ENCODE data around the gene PPT2. TPM values are rescaled to one million over a fixed set of nuclear protein-coding genes. Genes with fewer than 3 reads are reported as not detected.

Gene PPT2
- total RNA-seq, 6 experiments from 2014 or later: 6.4 to 16.0 (median 8.9) TPM

DNA sequence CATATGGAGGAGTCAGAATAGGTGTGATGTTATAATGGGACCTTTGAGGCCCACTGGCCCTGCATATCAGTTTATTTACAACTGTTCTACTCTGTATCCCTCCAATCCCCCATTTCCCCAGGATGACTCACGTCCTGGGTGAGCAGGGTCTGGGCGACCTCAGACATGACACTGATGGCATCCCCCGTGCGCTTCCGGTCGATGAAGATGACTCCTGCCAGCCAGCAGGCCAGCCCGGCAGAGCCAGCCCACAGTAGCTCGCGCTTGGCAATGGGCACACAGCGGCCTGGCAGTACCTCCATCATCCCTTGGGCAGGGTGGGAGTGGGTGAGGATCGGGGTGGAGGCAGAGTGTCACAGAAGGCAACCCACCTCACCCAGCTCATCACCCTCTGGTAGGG, 16.4 kb downstream of the PPT2 start:
- WGBS (ENCODE audit: insufficient coverage, low coverage, low lambda C conversion rate, missing lambda C conversion rate): 91% methylated on average over 11 of the region's 11 CpGs
- DNase-seq (no peak), ATAC-seq (no peak)
- intact Hi-C loops (cut with DNase I): no loop called here
- no peak for TF ChIP-seq POLR2A (IDR thresholded peaks at IDR 0.05)
- TF ChIP-seq, protein P1, sequence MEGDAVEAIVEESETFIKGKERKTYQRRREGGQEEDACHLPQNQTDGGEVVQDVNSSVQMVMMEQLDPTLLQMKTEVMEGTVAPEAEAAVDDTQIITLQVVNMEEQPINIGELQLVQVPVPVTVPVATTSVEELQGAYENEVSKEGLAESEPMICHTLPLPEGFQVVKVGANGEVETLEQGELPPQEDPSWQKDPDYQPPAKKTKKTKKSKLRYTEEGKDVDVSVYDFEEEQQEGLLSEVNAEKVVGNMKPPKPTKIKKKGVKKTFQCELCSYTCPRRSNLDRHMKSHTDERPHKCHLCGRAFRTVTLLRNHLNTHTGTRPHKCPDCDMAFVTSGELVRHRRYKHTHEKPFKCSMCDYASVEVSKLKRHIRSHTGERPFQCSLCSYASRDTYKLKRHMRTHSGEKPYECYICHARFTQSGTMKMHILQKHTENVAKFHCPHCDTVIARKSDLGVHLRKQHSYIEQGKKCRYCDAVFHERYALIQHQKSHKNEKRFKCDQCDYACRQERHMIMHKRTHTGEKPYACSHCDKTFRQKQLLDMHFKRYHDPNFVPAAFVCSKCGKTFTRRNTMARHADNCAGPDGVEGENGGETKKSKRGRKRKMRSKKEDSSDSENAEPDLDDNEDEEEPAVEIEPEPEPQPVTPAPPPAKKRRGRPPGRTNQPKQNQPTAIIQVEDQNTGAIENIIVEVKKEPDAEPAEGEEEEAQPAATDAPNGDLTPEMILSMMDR (IDR thresholded peaks at IDR 0.05): no peak
- Histone ChIP-seq H3K4me3 (no peak overlapping the region), H3K27me3 (no peaks in the 10 kb centered on the region), H3K36me3 (peaks cover 0 to 25% (median 10%) of the 10 kb centered on the region in 4 donors), H3K27ac (no peak overlapping the region), H3K4me1 (peaks cover 0 to 10% (median 4%) of the 10 kb centered on the region in 4 donors), H3K9me3 (no peaks in the 10 kb centered on the region)

- Histone ChIP-seq H3K27me3 (no peaks in the 10 kb centered on the region), H3K36me3 (peaks cover 0 to 25% (median 10%) of the 10 kb centered on the region in 4 donors), H3K4me3 (no peak overlapping the region), H3K27ac (no peak overlapping the region), H3K9me3 (no peaks in the 10 kb centered on the region), H3K4me1 (peaks cover 0 to 12% (median 5%) of the 10 kb centered on the region in 4 donors)
- no peak for TF ChIP-seq POLR2A (IDR thresholded peaks at IDR 0.05)
- TF ChIP-seq, protein P1 (IDR thresholded peaks at IDR 0.05): no peak
- DNase-seq (no peak), ATAC-seq (no peak)
- intact Hi-C loops (cut with DNase I): no loop called here
- whole genome bisulfite sequencing (ENCODE audit: insufficient coverage, low coverage, low lambda C conversion rate, missing lambda C conversion rate): 96% methylated on average over 6 of the region's 6 CpGs
Measured at GRCh38 chr6:32171234-32171633, 17.3 kb downstream of the PPT2 start.

- Histone ChIP-seq H3K27me3 (no peaks in the 10 kb centered on the region), H3K27ac (no peak overlapping the region), H3K36me3 (peaks cover 0 to 21% (median 6%) of the 10 kb centered on the region in 4 donors), H3K4me3 (no peak overlapping the region), H3K4me1 (peaks cover 0 to 22% (median 9%) of the 10 kb centered on the region in 4 donors), H3K9me3 (no peaks in the 10 kb centered on the region)
- TF ChIP-seq POLR2A (IDR thresholded peaks at IDR 0.05): no peak
- TF ChIP-seq, protein P1 (IDR thresholded peaks at IDR 0.05): no peak
- DNase-seq: no peak
- 79% methylated on average over 3 of the region's 4 CpGs for WGBS (ENCODE audit: insufficient coverage, low coverage, low lambda C conversion rate, missing lambda C conversion rate)
- intact Hi-C loops (cut with DNase I): no loop called here
- ATAC-seq: no peak
Measured at GRCh38 chr6:32173051-32173727, 19.2 kb downstream of the PPT2 start.

- H3K4me3 ChIP-seq: no peak overlapping the region
- DNase-seq: no peak
- no CpG with 5 or more reads among the region's 1 CpG for WGBS (ENCODE audit: insufficient coverage, low coverage, low lambda C conversion rate, missing lambda C conversion rate)
- intact Hi-C loops (cut with DNase I): no loop called here
- H3K36me3 ChIP-seq: peaks cover 0 to 12% (median 6%) of the 10 kb centered on the region in 4 donors
- TF ChIP-seq, protein P1 (IDR thresholded peaks at IDR 0.05): no peak
- TF ChIP-seq POLR2A (IDR thresholded peaks at IDR 0.05): no peak
- H3K4me1 ChIP-seq: peaks cover 0 to 30% (median 9%) of the 10 kb centered on the region in 4 donors
- ATAC-seq: no peak
- H3K27ac ChIP-seq: no peak overlapping the region
- no peaks in the 10 kb centered on the region for H3K9me3 ChIP-seq
- no peaks in the 10 kb centered on the region for H3K27me3 ChIP-seq
Measured at GRCh38 chr6:32174416-32174815, 20.5 kb downstream of the PPT2 start.

Data from right lobe of liver (tissue), 6 donors.